Glutamatergic neuron (in vitro differentiated cells): Measurements from ENCODE around the gene FYCO1. TPM values are rescaled to one million over a fixed set of nuclear protein-coding genes. Genes with fewer than 3 reads are reported as not detected.
"Not testable (repeated sequence)": the region's sequence is repeated elsewhere in the genome, so short reads cannot be mapped to it uniquely, and the experiment has no call there.

Experiments
- DNase-seq: peaks from one replicate; pipeline ENCODE4 v3.0.0; 2022
- H3K27ac Mint-ChIP-seq: one replicate; pipeline ENCODE4 v1.8.0; 2020; ENCODE audit warnings: mild to moderate bottlenecking, mixed read lengths, inconsistent platforms; ENCODE audit not compliant: unreplicated experiment
- H3K27me3 Mint-ChIP-seq: one replicate; pipeline ENCODE4 v1.8.0; 2020; ENCODE audit warnings: mild to moderate bottlenecking, moderate library complexity, mixed read lengths, inconsistent platforms; ENCODE audit not compliant: unreplicated experiment
- H3K36me3 Mint-ChIP-seq: one replicate; pipeline ENCODE4 v1.8.0; 2020; ENCODE audit warnings: mild to moderate bottlenecking, mixed read lengths, inconsistent platforms; ENCODE audit not compliant: unreplicated experiment
- H3K4me1 Mint-ChIP-seq: one replicate; pipeline ENCODE4 v1.8.0; 2020; ENCODE audit warnings: mild to moderate bottlenecking, low read depth, mixed read lengths, inconsistent platforms; ENCODE audit not compliant: unreplicated experiment
- H3K4me3 Mint-ChIP-seq: one replicate; pipeline ENCODE4 v1.8.0; 2020; ENCODE audit warnings: mild to moderate bottlenecking, mixed read lengths, inconsistent platforms; ENCODE audit not compliant: unreplicated experiment
- H3K9me3 Mint-ChIP-seq: one replicate; pipeline ENCODE4 v1.8.0; 2020; ENCODE audit warnings: mild to moderate bottlenecking, moderate library complexity, mixed read lengths, inconsistent platforms; ENCODE audit not compliant: unreplicated experiment
- CTCF ChIP-seq: fragments of 200-600 bp; sonication (generic); IDR thresholded peaks from one replicate; pipeline ENCODE4 v1.5.0; 2021; ENCODE audit not compliant: partially characterized antibody, unreplicated experiment
- total RNA-seq: library from RNA; stranded (reverse); fragmentation: NEBNext Ultra II Directional; extraction: Animal tissue kit (Norgen Biotek cat#: 25700); gene quantifications from one replicate; pipeline ENCODE4 v1.2.1, GENCODE V29; 2021; ENCODE audit not compliant: unreplicated experiment

FYCO1 gene
- total RNA-seq, 1 donor from 2014 or later = 3.8 TPM

DNA sequence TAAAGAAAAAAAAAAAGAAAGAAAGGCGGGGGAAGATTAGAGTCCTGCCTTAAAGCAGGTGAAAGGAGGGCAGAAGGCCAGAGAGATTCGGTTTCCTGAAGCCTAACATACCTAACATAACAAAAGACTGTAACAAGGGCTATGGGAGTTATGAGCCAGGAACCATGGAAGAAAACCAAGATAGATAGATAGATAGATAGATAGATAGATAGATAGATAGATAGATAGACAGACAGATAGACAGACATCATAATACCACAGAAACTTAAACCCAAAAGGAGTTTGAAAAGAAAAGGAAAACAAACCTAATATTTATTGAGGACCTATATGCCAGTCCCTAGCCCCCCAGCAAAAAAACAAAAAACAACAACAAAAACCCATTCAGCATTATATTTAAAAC, 2.3 kb upstream of the FYCO1 start:
- peaks cover 7% of the 10 kb centered on the region for H3K4me1 Mint-ChIP-seq
- H3K4me3 Mint-ChIP-seq = no peak overlapping the region

GRCh38 chr3:45997499-45997898, 1.9 kb upstream of the FYCO1 start:
- H3K4me1 Mint-ChIP-seq, DNase-seq, H3K4me3 Mint-ChIP-seq, H3K36me3 Mint-ChIP-seq, H3K9me3 Mint-ChIP-seq, H3K27me3 Mint-ChIP-seq, H3K27ac Mint-ChIP-seq: not testable (repeated sequence)

More for the DNA sequence above, 2.3 kb upstream of the FYCO1 start:
- TF ChIP-seq CTCF = no peak
- H3K9me3 Mint-ChIP-seq = no peaks in the 10 kb centered on the region
- H3K27me3 Mint-ChIP-seq = peaks cover 1% of the 10 kb centered on the region
- DNase-seq = no peak
- H3K36me3 Mint-ChIP-seq = no peaks in the 10 kb centered on the region
- no peak overlapping the region for H3K27ac Mint-ChIP-seq

DNA sequence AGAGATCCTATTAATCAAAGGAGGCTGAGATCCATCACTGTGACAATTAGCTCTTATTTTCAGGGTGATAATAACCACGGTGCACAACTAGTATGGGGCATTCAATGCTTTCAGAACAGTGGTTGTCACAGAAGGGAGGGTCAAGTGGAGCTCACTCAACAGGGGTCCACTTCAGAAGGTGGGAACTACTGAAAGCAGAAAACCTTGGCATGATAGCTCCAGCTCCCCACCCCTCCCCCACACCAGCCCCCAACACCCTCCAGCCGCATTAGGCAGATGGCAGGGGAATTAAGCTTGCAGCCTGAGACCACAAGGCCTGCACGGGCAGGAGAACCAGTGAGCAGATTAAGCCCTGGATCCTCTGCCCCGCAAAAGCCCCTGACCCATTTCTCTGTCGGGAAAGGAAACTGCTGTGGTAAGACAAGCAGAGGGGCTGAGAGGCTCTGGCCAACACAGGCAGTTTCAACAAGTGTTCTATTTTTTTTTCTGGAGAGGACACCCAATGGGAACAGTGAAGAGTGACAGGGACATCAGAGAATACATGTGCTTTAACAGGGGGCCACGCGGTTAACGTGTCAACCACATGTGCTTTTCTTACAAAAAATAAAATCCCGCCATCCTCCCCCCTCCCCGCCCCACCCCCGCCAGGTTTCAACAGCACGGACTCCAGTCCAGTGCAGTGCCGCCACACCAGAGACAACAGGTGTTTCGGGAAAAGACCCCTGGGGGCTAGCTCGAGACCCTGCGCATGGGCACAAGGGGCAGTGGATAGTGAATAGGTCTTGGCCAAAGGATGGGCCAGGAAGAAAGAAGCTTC, 997 bp downstream of the FYCO1 start:
- Mint-ChIP-seq H3K36me3 (no peaks in the 10 kb centered on the region), H3K4me3 (peak overlapping the region; percentile 91), H3K9me3 (peaks cover 2% of the 10 kb centered on the region), H3K27me3 (peaks cover 1% of the 10 kb centered on the region), H3K27ac (peak overlapping the region; percentile 90), H3K4me1 (peaks cover 11% of the 10 kb centered on the region)
- TF ChIP-seq CTCF = no peak
- peak; percentile 50 for DNase-seq

DNA sequence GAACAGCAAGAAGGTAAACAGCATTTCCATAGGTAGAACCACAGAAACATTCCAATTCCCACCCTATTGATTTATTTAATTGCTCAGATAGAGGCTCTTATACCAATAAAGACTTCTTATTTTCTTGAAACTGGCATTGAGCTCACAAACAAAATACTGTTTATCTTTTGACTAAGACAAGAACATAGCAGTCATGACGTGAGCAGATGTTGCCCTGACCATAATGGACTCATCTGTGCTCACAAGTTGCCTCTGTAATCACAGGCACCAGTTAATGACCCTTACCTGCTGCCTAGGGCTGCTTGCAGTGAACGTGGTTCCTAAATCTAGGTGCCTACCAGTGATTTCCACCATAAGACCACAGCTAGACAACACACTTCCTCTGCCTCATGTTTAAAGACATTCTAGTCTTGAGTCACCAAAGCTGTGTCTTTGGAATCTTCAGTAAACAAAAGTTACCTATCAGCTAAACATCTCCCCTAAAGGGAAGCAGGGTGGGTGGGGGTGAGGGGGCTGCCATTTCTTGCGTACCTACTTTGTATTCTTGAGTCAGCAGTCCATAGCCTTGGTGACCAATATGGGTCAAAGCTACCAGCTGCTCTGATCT, 2.1 kb downstream of the FYCO1 start:
- Mint-ChIP-seq H3K27ac (peak overlapping the region; percentile 28), H3K4me1 (peaks cover 11% of the 10 kb centered on the region), H3K4me3 (no peak overlapping the region), H3K36me3 (no peaks in the 10 kb centered on the region), H3K9me3 (peaks cover 2% of the 10 kb centered on the region), H3K27me3 (peaks cover 1% of the 10 kb centered on the region)
- TF ChIP-seq CTCF = no peak
- no peak for DNase-seq

DNA sequence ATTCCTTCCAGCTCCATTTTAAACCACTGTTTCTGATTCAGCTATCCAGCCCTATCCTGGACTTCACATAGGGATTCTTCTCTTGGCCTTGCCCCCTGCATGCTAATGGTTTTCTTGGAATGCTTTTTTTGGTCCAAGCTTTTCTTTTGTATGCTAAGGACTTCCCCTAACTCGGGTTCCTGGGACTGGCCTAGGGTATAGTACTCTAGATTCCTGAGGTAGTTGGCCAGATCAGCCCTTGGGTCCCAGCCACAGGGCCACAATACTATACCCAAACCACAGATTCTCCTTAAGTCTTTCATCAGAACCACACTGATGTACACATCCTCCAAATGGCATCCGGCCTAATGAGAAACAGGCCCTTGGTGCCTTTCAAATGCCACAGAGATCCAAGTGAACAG, 2.8 kb downstream of the FYCO1 start:
- Mint-ChIP-seq H3K27ac (no peak overlapping the region), H3K9me3 (peaks cover 2% of the 10 kb centered on the region), H3K27me3 (peaks cover 1% of the 10 kb centered on the region), H3K4me1 (peaks cover 13% of the 10 kb centered on the region), H3K4me3 (no peak overlapping the region), H3K36me3 (no peaks in the 10 kb centered on the region)
- no peak for DNase-seq
- no peak for TF ChIP-seq CTCF
